ENCODE data around the gene PLEKHA6.

Gene PLEKHA6

GRCh38 chr1:204353213-204353910 is 6.4 kb downstream of the PLEKHA6 start:
- DNase-seq = no peak

GRCh38 chr1:204350857-204351573 is 8.7 kb downstream of the PLEKHA6 start:
- DNase-seq = no peak

DNA sequence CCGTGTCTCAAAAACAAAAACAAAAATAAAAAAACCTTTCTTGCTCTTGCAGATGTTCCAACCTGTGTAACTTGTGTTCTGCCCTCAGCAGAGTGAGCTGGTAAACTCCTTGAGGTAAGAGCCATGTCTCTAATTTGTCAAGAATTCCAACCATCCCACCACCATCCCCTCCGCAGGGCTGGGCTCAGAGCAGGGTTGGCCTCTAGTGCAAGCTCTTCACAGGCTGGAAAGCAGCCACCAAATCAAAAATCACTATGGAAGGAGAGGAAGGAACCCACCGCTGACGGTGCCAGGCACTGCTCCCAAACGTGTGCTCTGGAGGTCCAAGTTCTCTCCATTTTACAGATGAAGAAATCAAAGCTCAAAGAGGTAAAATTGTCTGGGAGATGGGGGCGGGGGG is 9.4 kb downstream of the PLEKHA6 start:
- no peak for DNase-seq

DNA sequence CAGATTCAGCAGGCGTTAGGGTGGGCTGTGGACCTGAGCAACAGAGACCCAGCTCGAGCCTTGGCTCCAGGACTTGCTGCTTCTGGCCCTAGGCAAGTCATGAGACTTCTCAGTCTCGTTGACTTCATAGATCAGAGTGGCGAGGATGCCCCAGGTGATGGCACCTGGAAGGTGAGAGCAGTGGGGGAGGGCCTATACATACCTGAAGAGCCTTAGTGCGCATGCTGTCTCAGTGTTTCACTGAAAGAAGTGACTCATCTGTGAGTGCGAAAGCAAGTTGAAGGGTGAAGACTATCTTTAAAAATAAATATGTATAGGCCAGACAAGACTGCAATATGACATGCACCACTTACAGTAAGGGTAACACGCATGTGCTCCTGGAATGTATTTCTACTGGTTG is 10.1 kb downstream of the PLEKHA6 start:
- no peak for DNase-seq

DNA sequence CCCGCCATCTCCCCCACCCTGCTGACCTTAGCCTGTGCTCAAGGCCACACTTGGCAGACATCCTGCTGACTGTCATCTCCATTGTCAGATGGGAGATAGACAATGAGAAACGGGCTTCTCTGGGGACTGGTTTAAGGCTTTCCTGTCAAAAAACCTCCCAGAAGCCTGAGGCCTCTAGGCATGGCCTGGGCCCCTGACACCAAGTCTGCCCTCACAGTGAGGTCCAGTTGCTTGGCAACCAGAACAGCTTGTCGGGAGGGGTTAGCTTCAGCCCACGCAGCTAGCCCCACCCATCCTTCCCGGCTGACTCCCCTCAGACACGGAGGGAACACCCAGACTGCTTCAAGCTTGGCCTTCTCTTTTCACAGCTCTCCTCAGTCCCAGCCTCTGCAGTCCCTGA is 11.0 kb downstream of the PLEKHA6 start:
- DNase-seq = no peak

GRCh38 chr1:204348242-204348641 is 11.5 kb downstream of the PLEKHA6 start:
- DNase-seq = no peak

GRCh38 chr1:204345941-204346645 is 13.6 kb downstream of the PLEKHA6 start:
- no peak for DNase-seq

- DNase-seq = no peak
Measured at GRCh38 chr1:204345438-204345841, 14.3 kb downstream of the PLEKHA6 start.

GRCh38 chr1:204344665-204345355 is 14.9 kb downstream of the PLEKHA6 start:
- DNase-seq = no peak

GRCh38 chr1:204343802-204344201 is 15.9 kb downstream of the PLEKHA6 start:
- DNase-seq = no peak

GRCh38 chr1:204343247-204343646 is 16.5 kb downstream of the PLEKHA6 start:
- DNase-seq = no peak

DNA sequence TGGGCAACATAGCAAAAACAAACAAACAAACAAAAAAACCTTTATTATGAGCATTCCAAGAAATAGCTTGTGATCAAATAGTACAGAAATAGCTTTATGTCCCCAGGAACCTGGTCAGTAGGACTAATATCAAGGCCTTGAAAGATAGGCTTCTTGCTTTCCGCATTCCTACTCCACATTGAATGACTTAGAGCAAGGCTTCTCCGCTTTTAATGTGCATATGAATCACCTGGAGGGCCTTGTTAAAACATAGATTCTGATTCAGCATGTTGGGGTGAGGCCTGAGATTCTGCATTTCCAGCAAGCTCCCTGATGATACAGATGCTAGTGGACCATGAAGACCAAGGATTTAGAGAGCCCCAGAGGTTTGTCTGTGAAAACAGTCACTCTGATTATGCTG is 17.4 kb downstream of the PLEKHA6 start:
- DNase-seq = no peak

DNA sequence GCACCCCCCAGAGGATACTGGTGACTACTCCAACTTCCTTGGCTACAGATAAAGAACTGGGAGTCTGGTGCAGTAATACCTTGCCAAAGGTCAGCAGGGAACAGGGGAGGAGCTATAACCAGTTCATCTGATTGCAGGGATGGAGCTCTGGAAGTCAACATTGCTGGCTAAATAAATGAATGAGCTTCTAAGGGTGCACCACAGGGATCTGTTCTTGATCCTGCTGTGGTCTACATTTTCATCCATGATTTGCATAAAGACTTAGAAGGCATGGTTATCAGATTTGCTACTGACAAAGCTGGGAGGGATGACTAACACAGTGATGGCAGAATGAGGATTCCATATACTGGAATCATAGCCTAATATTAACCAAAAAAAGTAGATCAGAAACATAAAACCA is 18.3 kb downstream of the PLEKHA6 start:
- no peak for DNase-seq

DNA sequence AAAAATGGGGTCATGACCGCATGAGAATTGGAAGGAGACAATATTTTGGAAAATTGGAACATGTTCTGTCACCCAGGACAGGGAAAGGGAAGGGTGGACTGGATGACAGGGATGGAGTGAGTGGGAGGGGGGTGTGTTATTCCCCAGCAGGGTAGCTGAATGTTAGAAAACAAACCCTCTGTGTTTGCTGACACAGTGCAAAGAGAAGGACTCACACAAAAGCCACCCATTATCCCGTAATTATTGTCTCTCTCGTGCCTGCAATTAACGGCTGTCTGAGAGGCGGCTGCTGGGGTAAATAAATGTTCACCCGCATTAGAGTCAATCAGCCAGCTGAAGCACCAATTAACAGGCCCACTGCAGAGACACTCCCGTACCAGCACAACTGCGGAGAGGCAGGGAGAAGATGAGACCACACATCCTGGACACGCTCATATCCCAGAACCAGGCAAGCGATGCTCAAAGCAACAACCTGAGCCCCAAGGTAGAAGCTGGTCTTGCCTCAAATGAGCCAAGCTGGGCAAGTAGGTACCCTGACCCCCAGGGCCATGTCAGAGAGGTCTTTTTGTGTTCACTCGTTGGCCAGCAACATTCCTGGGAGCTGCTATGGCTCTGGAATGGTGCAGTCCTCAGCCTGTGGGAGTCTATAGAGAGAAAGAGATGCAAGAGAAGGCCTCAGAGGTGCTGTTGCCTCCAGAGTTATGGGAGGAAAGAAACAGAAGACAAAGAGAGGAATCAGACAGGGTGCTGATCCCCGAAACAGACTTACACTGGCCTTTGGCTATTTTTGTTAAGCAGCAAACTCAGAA is 19.4 kb downstream of the PLEKHA6 start:
- DNase-seq = no peak

GRCh38 chr1:204339541-204339940 is 20.2 kb downstream of the PLEKHA6 start:
- no peak for DNase-seq

DNA sequence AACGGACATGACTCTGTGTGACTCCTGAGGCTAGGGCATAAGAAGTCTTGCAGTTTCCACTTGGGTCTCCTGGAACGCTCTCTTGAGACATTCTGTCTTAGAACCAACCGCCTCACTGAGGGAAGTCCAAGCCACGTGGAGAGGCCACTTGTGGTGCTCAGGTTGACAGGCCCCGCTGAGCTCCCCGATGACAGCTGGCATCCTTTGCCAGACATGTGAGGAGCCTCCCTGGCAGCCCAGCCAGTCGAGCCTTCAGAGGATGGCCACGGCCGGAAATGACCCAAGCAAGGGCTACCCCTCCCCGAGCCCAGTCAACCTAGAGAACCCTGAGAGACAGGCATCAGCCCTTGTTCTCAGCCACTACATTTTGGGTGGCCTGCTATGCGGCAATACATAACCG is 20.7 kb downstream of the PLEKHA6 start:
- DNase-seq = no peak

GRCh38 chr1:204338360-204338759 is 21.4 kb downstream of the PLEKHA6 start:
- no peak for DNase-seq

- no peak for DNase-seq
Measured at GRCh38 chr1:204337583-204337982, 22.1 kb downstream of the PLEKHA6 start.

DNA sequence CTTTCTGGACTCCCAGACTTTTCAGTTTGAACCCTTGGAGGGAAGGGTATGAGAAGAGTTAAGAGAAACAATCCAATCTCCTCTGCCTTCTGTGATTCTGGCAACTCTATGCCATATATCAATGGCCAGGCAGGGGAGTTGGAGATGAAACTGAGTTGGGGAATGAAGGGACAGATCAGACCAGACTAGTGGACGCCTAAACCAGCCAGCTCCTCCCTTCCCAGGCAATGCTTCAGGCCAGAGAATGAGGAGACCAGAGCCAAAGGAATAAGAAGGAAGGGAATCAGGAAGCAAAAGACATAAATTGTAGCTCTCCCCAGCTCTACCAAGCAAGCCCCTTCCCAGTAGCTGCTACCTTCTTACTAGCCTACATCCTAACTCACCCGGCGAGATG is 22.7 kb downstream of the PLEKHA6 start:
- DNase-seq = no peak

DNA sequence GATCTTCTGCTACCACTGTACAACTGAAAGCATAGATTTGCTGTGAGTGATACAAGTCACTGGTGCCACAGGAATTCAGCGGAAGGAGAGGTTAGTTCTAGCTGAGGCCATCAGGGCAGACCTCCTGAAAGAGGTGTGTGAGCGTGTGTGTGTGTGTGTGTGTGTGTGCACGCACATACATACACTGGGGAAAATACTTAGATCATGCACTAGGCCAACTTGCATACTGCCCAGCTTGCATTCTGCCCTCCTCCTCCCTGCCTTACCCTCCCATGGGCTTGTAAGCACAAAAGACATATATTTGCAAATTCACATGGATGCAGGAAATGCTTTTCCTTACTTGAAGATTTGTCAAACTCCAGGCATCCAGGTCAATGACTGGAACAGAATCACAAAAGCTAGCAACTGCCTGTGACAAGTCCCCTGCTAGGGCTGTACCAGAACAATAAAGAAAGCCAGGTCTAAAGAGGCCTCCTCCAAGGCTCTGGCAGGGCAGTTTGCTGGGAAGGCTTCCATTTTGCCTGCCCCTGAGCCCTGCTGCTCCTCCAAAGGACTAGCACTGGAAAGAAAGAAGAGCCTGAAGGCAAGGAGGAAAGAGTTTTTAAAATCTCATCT is 23.2 kb downstream of the PLEKHA6 start:
- DNase-seq = no peak

DNA sequence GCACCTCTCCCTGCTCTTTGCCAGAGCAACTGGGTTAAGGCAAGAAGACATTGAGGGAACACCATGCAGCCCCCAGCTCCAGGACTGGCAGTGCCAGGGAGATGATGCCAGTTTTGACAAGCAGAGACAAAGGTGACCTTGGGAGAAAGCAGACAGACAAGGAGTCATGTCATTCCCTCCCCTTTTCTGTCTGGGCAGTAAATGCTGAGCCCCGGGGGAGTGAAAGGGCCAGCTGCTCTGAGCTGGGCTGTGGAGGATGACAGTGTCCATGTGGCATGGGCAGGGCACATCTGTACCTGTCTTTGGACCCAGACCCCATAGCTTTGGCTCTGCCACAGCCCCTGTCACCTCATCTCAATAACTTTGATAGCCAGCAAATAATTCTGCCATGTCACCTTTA is 24.2 kb downstream of the PLEKHA6 start:
- DNase-seq = no peak

- DNase-seq = no peak
Measured at GRCh38 chr1:204335085-204335484, 24.6 kb downstream of the PLEKHA6 start.
